Stimulated activated memory B cell treated with anti-CD40 and anti-IgM and Interleukin-4, amounts not matched to agents 10 μg/mL and 1 μg/mL and 100 μg/mL, for 72 hours (primary cell): ENCODE results near the gene SEPTIN10.
A peak's percentile ranks its signal among the peaks of the same experiment; 100 is the strongest.

Source experiments
- ATAC-seq: fragments of 150-1000 bp; cut with Tn5 transposase; 2 replicates; pipeline ENCODE4 v1.10.0; 2021
- H3K27ac Mint-ChIP-seq: one replicate; pipeline ENCODE4 v1.8.0; 2022; ENCODE audit warnings: mild to moderate bottlenecking, mixed read lengths
- H3K27me3 Mint-ChIP-seq: one replicate; pipeline ENCODE4 v1.8.0; 2022; ENCODE audit warnings: mixed read lengths
- H3K36me3 Mint-ChIP-seq: one replicate; pipeline ENCODE4 v1.8.0; 2022; ENCODE audit warnings: mixed read lengths
- H3K4me1 Mint-ChIP-seq: one replicate; pipeline ENCODE4 v1.8.0; 2022; ENCODE audit warnings: mixed read lengths
- H3K4me3 Mint-ChIP-seq: one replicate; pipeline ENCODE4 v1.8.0; 2022; ENCODE audit warnings: mild to moderate bottlenecking, moderate library complexity, mixed read lengths
- H3K9me3 Mint-ChIP-seq: one replicate; pipeline ENCODE4 v1.8.0; 2022; ENCODE audit warnings: mixed read lengths

Gene SEPTIN10

DNA sequence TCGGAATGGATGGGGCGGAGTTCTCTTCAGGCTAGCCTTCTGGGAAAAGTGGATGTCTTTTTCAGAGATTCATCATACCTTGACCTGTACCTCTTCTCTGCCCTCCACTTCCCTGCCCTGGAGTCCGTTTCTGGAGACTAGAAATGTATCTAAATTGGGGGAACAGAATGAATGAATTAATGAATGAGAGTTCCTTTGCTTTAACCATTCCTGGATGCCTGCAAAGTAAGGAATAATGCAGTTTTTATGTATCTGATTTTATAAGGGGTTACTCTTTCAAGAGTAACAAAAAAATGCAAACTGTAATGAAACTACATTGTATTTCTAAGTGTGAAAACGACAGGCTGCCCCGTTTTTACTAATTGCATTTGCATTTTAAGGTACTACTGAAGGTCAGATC, 2.4 kb upstream of the SEPTIN10 start:
- H3K9me3 Mint-ChIP-seq, result peaks cover 2% of the 10 kb centered on the region
- no peak overlapping the region for H3K4me3 Mint-ChIP-seq
- no peaks in the 10 kb centered on the region for H3K36me3 Mint-ChIP-seq
- no peaks in the 10 kb centered on the region for H3K4me1 Mint-ChIP-seq
- no peak for ATAC-seq
- peaks cover 40% of the 10 kb centered on the region for H3K27me3 Mint-ChIP-seq
- no peak overlapping the region for H3K27ac Mint-ChIP-seq

DNA sequence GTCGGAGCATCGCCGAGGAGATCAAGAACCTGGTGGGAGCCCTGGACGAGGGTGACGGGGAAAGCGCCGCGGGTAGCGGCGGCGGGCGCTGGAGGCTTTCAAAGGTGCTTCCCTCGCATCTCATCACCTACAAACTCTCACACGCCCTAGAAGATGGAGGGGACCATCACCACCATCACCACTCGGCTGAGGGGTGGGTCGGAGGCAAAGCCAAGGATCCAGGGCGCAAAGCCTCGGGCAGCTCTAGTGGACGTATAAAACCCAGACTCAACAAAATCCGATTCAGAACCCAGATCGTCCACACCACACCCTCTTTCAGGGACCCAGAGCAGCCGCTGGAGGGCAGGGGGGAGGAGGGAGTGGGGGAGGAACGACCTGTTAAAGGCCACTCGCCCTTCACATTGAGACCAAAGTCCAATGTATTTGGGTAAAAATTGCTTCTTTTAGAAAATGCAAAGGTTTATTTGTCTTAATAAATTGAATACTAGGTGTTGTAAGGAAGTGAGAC, 1.9 kb upstream of the SEPTIN10 start:
- Mint-ChIP-seq H3K4me3 (no peak overlapping the region), H3K27me3 (peaks cover 45% of the 10 kb centered on the region), H3K27ac (no peak overlapping the region)

DNA sequence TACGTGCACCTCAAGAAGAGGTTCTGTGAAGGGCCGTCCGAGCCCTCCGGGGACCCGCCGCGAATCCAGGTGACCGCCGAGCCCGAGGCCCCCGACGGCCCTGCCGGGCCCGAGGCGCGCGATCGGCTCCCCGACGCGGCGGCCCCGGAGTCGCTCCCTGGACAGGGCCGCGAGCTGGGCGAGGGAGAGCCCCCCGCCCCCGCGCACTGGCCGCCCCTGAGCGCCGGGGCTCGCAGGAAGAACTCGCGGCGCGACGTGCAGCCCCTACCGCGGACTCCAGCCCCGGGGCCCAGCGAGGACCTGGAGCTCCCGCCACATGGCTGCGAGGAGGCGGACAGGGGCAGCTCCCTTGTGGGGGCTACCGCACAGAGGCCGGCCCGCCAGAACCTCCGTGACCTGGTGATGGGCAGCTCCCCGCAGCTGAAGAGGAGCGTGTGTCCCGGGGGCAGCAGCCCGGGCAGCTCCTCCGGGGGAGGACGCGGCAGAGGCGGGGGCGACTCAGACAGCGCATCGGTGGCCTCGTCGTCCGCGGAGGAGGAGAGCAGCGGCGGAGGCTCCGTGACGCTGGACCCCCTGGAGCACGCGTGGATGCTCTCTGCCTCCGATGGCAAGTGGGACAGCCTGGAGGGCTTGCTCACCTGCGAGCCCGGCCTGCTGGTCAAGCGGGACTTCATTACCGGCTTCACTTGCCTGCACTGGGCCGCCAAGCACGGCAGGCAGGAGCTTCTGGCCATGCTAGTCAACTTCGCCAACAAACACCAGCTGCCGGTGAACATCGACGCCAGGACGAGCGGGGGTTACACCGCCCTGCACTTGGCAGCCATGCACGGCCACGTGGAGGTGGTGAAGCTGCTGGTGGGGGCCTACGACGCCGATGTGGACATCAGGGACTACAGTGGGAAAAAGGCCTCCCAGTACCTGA, 1.2 kb upstream of the SEPTIN10 start:
- Mint-ChIP-seq H3K4me1 (no peaks in the 10 kb centered on the region), H3K4me3 (no peak overlapping the region)

More for the DNA sequence above, 1.9 kb upstream of the SEPTIN10 start:
- no peak for ATAC-seq
- Mint-ChIP-seq H3K4me1 (no peaks in the 10 kb centered on the region), H3K9me3 (peaks cover 2% of the 10 kb centered on the region), H3K36me3 (no peaks in the 10 kb centered on the region)

DNA sequence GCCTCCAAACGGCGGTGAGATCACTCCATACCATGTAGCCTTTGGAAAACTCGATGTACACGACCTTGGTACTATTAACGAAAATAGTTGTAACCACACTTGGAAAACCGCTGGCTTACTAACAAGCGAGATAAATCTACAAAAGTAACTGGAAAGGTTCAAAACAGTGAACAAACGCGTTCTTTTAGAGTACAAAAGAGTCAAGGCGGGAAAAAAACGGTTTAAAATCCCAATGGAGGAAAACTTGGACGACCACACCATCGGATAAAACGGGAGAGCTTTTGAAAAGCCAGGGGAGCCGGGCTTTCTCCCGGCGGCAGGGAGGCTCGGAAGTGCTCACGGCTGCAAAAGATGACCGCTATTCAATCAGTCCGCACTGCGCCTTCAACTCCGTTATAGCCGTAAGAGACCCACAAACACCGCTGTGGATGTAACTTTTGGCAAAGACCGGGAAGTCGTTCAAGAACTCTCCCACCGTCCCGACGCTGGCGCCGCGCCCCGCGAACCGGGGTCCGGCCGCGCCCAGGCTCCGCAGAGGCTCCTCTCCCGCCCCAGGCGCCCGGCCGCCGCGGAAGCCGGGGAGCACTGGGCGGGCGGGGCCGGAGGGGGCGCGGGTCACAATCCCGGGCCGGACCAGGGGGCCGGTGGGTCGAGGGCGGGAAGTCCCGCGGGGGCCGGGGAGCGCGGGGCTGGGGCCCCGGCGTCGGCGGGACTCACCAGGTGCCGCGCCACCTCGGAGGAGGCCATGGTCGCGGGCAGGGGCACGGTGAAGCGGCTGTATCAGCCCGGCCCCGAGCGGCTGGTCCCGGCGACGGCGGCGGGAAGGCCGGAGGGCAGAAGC, 465 bp downstream of the SEPTIN10 start:
- Mint-ChIP-seq H3K4me3 (peak overlapping the region; percentile 33), H3K36me3 (no peaks in the 10 kb centered on the region), H3K27me3 (peaks cover 67% of the 10 kb centered on the region), H3K4me1 (no peaks in the 10 kb centered on the region), H3K27ac (no peak overlapping the region), H3K9me3 (peaks cover 2% of the 10 kb centered on the region)
- ATAC-seq, result peak; percentile 60

More for the DNA sequence above, 1.2 kb upstream of the SEPTIN10 start:
- peaks cover 52% of the 10 kb centered on the region for H3K27me3 Mint-ChIP-seq
- no peaks in the 10 kb centered on the region for H3K36me3 Mint-ChIP-seq
- peaks cover 2% of the 10 kb centered on the region for H3K9me3 Mint-ChIP-seq
- no peak for ATAC-seq
- no peak overlapping the region for H3K27ac Mint-ChIP-seq

DNA sequence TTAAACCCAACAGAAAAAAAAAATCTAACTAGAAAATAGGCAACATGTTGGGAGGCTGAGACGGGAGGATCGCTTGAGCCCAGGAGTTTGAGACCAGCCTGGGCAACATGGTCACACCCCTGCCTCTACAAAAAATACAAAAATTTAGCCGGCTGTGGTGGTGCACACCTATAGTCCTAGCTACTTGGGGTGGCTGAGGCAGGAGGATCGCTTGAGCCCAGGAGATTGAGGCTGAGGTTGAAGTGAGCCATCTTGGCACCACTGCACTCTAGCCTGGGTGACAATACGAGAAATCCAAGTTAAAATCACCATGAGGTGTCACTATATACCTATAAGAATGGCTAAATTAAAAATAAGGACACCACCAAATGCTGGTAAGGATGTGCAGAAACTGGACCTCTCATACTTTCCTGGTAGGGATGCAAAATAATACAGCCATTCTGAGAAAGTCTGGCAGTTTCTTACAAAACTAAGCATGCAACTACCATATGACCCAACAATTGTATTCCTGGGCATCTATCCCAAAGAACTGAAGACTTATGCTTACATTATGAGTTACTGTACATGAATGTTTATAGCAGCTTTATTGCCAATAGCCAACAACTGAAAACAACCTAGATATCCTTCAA, 2.2 kb downstream of the SEPTIN10 start:
- H3K4me3 Mint-ChIP-seq, result no peak overlapping the region
- peaks cover 78% of the 10 kb centered on the region for H3K27me3 Mint-ChIP-seq
- H3K36me3 Mint-ChIP-seq, result no peaks in the 10 kb centered on the region
- H3K9me3 Mint-ChIP-seq, result peaks cover 2% of the 10 kb centered on the region
- ATAC-seq, result no peak
- H3K4me1 Mint-ChIP-seq, result no peaks in the 10 kb centered on the region
- no peak overlapping the region for H3K27ac Mint-ChIP-seq

DNA sequence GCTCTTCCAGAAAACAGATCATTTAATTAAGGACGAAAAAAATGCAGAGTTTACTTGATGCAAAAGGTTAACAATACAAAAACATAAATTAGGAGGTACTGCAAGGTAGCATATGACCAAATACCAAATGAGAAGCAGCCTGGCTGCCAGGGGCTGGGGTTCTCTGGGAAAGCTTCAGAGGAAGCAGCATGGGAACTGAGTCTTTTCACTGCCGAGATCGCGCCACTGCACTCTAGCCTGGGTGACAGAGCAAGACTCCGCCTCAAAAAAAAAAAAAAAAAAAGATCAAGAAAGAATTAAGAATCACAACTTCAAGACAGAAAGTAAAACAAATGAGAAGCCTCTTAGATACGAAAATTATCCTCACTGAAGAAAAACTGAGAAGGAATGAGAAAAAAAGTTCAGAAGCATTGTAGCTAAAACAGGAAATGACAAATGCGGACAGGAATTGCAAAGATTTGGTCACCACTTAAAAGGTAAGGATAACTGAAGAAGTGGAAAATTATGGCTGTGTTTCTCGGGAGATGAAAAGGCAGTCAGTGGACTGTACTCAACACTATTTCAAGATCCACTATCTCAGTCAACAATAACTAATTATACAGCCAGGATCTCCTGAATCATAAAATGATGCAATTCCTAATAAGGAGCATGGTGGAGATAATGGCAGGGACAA, 4.3 kb downstream of the SEPTIN10 start:
- peaks cover 2% of the 10 kb centered on the region for H3K9me3 Mint-ChIP-seq
- no peak overlapping the region for H3K27ac Mint-ChIP-seq
- no peak overlapping the region for H3K4me3 Mint-ChIP-seq
- no peaks in the 10 kb centered on the region for H3K4me1 Mint-ChIP-seq
- H3K36me3 Mint-ChIP-seq, result no peaks in the 10 kb centered on the region
- peaks cover 71% of the 10 kb centered on the region for H3K27me3 Mint-ChIP-seq
- no peak for ATAC-seq

DNA sequence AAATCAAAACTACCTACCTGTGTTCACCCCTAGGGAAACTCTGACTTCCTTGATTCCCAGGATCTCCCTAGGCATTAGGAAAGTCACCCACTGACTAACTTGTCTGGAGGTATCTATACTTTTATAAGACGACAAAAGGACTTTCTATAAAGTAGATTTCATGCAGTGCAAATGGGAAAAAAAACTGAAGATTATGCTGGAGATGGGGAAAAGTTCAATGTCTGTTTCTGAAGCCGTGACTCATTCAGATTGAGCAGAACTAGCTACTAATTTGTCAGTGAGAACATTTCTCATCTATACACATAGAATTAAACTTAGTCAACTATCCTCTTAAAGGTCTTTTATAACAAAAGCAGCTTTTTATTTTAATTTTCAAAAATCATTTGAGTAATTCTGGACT, 6.0 kb downstream of the SEPTIN10 start:
- H3K4me1 Mint-ChIP-seq, result no peaks in the 10 kb centered on the region
- ATAC-seq, result no peak
- H3K27ac Mint-ChIP-seq, result no peak overlapping the region

DNA sequence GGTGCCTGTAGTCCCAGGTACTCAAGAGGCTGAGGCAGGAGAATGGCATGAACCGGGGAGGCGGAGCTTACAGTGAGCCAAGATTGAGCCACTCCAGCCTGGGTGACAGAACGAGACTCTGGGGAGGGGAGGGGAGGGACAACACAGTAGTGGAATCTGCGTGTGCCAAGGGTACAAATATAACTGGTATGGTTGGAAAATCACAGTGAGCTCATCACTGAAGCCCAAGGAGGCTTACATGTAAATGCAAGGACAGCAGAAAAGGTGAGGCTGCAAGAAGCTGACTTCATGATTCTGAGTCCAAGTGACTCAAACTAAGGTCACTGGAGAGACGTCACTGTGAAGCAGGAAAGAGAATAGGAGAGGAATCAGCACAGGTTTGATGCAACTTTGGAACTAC, 9.2 kb downstream of the SEPTIN10 start:
- no peak overlapping the region for H3K27ac Mint-ChIP-seq
- no peaks in the 10 kb centered on the region for H3K36me3 Mint-ChIP-seq
- H3K9me3 Mint-ChIP-seq, result no peaks in the 10 kb centered on the region
- peaks cover 50% of the 10 kb centered on the region for H3K27me3 Mint-ChIP-seq
- H3K4me3 Mint-ChIP-seq, result no peak overlapping the region
- ATAC-seq, result no peak
- no peaks in the 10 kb centered on the region for H3K4me1 Mint-ChIP-seq

More for the DNA sequence above, 6.0 kb downstream of the SEPTIN10 start:
- H3K36me3 Mint-ChIP-seq, result no peaks in the 10 kb centered on the region
- peaks cover 63% of the 10 kb centered on the region for H3K27me3 Mint-ChIP-seq
- H3K9me3 Mint-ChIP-seq, result no peaks in the 10 kb centered on the region
- no peak overlapping the region for H3K4me3 Mint-ChIP-seq

DNA sequence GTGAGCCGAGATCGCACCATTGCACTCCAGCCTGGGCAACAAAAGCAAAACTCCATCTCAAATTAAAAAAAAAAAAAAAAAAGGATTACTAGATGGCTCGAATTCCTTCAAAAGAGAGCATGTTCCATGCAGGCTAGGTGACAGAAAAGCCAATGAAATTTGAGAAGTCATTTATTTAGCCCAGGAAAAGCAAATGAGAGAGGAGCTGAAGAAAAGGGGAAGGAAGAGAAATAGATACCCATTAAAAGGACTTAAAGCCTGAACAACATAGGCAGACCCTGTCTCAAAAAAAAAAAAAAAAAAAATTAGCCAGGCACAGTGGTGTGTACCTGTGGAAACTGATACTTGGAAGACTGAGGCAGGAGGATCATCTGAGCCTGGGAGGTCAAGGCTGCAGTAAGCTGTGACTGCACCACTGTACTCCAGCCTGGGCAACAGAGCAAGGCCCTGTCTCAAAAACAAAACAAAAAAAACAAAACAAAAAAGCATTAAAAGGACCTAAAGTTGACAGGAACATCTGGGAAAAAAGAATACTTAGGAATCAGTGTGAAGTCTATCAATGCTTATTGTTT, 11.1 kb downstream of the SEPTIN10 start:
- ATAC-seq, result no peak
- Mint-ChIP-seq H3K27me3 (peaks cover 33% of the 10 kb centered on the region), H3K27ac (no peak overlapping the region), H3K4me1 (no peaks in the 10 kb centered on the region), H3K4me3 (no peak overlapping the region), H3K36me3 (no peaks in the 10 kb centered on the region), H3K9me3 (no peaks in the 10 kb centered on the region)

DNA sequence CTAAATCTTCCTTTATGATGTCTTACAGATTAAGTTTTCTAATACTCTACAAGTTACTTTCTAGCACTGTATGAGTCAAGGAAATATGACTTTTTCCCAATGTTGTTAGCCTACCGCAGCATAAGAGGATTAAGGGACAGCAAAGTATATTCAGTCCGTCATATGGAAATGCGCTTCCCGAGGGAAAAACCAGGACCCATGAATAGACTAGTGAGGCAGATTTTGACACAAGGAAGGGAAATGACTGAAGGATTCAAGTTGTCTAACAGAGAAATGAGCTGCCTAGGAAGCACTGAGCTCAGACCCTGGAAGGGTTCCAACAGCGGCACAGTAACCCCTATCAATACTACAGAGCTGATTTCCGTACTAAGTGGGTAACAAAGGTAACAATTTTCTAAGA, 12.0 kb downstream of the SEPTIN10 start:
- H3K27me3 Mint-ChIP-seq, result peaks cover 27% of the 10 kb centered on the region
- H3K27ac Mint-ChIP-seq, result no peak overlapping the region
- H3K4me3 Mint-ChIP-seq, result no peak overlapping the region
- no peaks in the 10 kb centered on the region for H3K4me1 Mint-ChIP-seq
- H3K9me3 Mint-ChIP-seq, result no peaks in the 10 kb centered on the region
- H3K36me3 Mint-ChIP-seq, result no peaks in the 10 kb centered on the region
- ATAC-seq, result no peak

DNA sequence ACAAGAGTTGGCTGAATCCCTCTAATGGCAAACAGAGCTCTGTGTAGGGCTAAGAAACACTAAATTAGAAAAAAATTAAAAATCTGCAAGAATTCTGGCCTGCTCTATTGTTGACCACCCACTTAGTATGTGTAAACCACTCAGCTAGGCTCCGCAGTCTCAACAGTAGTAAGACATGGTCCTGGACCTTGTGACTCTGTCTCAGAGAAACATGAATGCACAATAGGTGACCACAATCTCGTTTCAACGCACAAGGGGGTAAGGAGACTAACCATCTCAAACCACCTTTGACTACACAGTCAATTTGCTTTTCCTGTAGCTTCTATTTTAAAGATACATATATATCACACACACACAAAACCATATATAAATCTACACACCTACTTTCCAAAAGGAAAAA, 16.5 kb downstream of the SEPTIN10 start:
- no peaks in the 10 kb centered on the region for H3K9me3 Mint-ChIP-seq
- H3K4me3 Mint-ChIP-seq, result no peak overlapping the region
- H3K27me3 Mint-ChIP-seq, result peaks cover 16% of the 10 kb centered on the region
- ATAC-seq, result no peak
- no peak overlapping the region for H3K27ac Mint-ChIP-seq
- H3K4me1 Mint-ChIP-seq, result no peaks in the 10 kb centered on the region
- no peaks in the 10 kb centered on the region for H3K36me3 Mint-ChIP-seq

DNA sequence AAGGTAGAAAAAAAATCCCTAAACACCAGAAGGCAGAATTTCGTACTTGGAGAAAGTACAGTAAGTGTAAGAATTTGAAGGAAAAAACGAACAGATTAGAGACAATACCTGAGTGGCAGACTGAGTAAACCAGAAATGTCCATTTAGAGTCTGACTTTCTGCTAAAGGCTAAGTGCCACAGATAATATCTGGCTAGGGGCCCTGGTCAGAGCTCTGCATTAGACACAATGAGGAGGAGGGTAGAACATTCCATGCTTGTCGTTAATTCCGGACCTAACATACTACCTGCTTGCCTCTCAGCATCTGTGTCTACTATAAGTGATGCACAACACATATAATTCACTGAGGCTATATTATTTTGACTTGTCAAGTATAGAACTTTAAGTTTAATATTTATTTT, 18.1 kb downstream of the SEPTIN10 start:
- no peaks in the 10 kb centered on the region for H3K4me1 Mint-ChIP-seq
- peaks cover 2% of the 10 kb centered on the region for H3K27me3 Mint-ChIP-seq
- no peak for ATAC-seq
- no peaks in the 10 kb centered on the region for H3K9me3 Mint-ChIP-seq
- H3K36me3 Mint-ChIP-seq, result no peaks in the 10 kb centered on the region
- H3K27ac Mint-ChIP-seq, result no peak overlapping the region
- H3K4me3 Mint-ChIP-seq, result no peak overlapping the region

DNA sequence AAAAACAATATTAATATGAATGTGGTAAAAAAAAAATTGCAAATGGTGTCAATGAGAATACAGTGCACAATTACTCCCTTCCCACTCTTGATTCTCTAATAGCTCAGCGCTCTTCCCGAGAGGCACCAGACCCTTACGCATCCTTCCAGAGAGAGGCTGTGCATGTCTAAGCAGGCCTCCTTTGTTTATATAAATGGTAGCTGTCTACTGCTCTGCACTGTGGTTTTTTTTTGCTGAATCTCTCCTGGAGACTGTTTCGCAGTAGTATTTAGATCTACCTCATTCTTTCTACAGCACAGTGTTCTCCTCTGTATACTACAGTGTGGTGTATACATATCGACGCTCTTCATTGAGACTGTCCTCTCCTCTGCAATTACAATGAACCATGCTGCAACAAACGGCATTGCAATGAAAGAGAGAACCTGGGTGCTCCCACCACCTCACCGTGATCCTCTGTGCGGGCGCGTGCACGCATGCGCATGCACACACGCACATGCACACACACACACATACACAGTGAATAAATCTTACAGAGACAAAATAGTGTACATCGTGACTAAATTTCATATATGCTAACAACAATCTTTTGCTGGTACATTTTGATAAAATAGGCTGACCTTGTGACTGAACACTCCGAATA, 19.4 kb downstream of the SEPTIN10 start:
- no peak overlapping the region for H3K4me3 Mint-ChIP-seq
- H3K27me3 Mint-ChIP-seq, result no peaks in the 10 kb centered on the region
- ATAC-seq, result no peak
- H3K9me3 Mint-ChIP-seq, result no peaks in the 10 kb centered on the region
- no peaks in the 10 kb centered on the region for H3K36me3 Mint-ChIP-seq
- H3K4me1 Mint-ChIP-seq, result no peaks in the 10 kb centered on the region
- H3K27ac Mint-ChIP-seq, result no peak overlapping the region

DNA sequence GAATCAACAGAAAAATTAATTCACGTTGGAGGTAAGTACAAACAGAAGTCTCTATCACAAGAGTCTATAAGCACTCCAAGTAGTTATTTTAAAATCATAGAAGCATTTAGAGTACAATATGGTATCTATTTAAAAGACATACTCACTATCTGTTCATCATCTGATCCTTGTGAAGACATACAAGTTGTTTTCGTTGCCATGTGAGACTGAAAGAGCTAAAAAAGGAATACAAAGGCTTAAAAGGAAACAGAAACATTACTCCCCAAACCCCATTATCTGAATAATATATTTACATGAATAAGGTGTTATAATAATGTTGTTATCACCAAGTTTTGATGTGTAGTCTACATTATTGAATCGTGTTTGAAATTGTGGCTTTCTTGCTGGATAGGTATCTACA, 20.9 kb downstream of the SEPTIN10 start:
- no peak overlapping the region for H3K4me3 Mint-ChIP-seq
- ATAC-seq, result no peak
- no peaks in the 10 kb centered on the region for H3K4me1 Mint-ChIP-seq
- H3K27ac Mint-ChIP-seq, result no peak overlapping the region
- H3K27me3 Mint-ChIP-seq, result no peaks in the 10 kb centered on the region
- H3K36me3 Mint-ChIP-seq, result no peaks in the 10 kb centered on the region
- no peaks in the 10 kb centered on the region for H3K9me3 Mint-ChIP-seq
